Suprapubic skin (tissue), 4 donors: ENCODE results near the gene SH3BGRL2. TPM values are rescaled to one million over a fixed set of nuclear protein-coding genes. Genes with fewer than 3 reads are reported as not detected.

Experiments used
- DNase-seq, 2 donors: peaks; one replicate each; pipeline ENCODE4 v3.0.0-alpha.2; 2019; ENCODE audit warnings: low spot score in 2 of 2
- H3K27ac ChIP-seq: fragments of 200-600 bp; sonication (generic); one replicate; pipeline ENCODE4 v1.5.1; 2019
- H3K27me3 ChIP-seq: fragments of 200-600 bp; sonication (generic); one replicate; pipeline ENCODE4 v1.5.1; 2019
- H3K36me3 ChIP-seq: fragments of 200-600 bp; sonication (generic); one replicate; pipeline ENCODE4 v1.5.1; 2019
- H3K4me1 ChIP-seq: fragments of 200-600 bp; sonication (generic); one replicate; pipeline ENCODE4 v1.5.1; 2019
- H3K4me3 ChIP-seq: fragments of 200-600 bp; sonication (generic); one replicate; pipeline ENCODE4 v1.5.1; 2019; ENCODE audit warnings: mild to moderate bottlenecking
- H3K9me3 ChIP-seq: fragments of 200-600 bp; sonication (generic); one replicate; pipeline ENCODE4 v1.5.1; 2019
- EP300 ChIP-seq: sonication (generic); formaldehyde crosslinking; IDR thresholded peaks from one replicate; pipeline ENCODE4 v1.6.1; 2017; ENCODE audit warnings: antibody characterized with exemption
- POLR2A ChIP-seq, 2 donors: fragments of 450-650 bp; IDR thresholded peaks; one replicate each; pipeline ENCODE4 v1.6.1; 2017; ENCODE audit warnings: antibody characterized with exemption in 2 of 2, mild to moderate bottlenecking in 2 of 2, moderate library complexity in 2 of 2
- POLR2AphosphoS5 ChIP-seq, 3 donors: sonication (generic); formaldehyde crosslinking; IDR thresholded peaks; one replicate each; pipeline ENCODE4 v1.6.1; 2017; ENCODE audit warnings: antibody characterized with exemption in 3 of 3
- WGBS: methylation state at CpG from one replicate; pipeline ENCODE4 v1.1.5; 2018; 5-methylcytosine and 5-hydroxymethylcytosine counted together
- total RNA-seq, 4 donors: library from RNA; depleted of rRNA; stranded (reverse); fragments of >200 nt; gene quantifications; one replicate each; pipeline ENCODE4 v1.1.0, GENCODE V29; 2016
- TF ChIP-seq, protein P1 (sequence below), 2 donors: fragments of 200-600 bp in 1 of 2; fragments of 450-650 bp in 1 of 2; sonication (generic) in 1 of 2; IDR thresholded peaks; one replicate each; pipeline ENCODE4 v1.5.1; 2016 to 2019; ENCODE audit warnings: antibody characterized with exemption in 2 of 2, mild to moderate bottlenecking in 1 of 2, moderate library complexity in 1 of 2

The SH3BGRL2 gene
- total RNA-seq, 4 donors from 2014 or later = 30.5 to 67.1 (median 56.7) TPM

DNA sequence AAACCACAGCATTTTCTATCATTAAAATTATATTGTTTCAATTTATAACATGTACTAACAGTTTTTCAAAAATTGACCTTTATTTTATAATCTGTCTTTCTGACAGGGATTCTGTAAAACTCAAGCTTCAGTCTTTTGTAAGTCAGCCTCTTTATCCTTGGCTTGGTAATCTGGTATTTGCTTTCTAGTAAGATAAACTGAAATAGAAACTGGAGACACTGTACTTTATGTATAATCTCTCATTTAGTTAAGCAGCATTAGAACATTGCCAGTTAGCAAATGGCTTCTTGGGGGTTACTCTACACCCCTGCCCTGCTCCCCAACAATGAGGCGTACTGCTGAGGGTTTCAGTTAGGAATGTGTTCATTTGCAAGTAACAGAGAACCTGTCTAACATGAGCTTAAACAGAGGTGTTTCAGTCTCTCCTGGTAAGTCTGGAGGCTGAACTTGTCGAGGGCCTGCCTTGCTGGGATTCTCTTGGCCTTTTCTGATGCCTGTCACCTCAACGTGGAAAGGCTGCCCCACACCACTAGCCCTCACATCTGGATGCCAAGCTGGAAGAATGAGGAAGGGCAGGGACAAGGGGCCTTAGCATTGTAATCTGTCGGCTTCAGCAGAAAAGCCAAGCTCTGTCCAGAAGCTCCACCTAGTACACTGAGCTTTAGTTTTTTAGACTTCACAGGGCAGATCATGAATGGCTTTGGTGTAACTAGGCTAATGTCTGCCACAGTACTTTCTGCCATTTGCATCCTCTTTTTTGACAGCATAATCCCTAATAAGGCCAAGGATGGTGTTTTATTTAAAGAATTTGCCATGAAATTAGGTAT is 34.8 kb downstream of the SH3BGRL2 start:
- no peaks in the 10 kb centered on the region for H3K9me3 ChIP-seq
- TF ChIP-seq EP300 = no peak
- no peak for TF ChIP-seq POLR2AphosphoS5 (IDR thresholded peaks at IDR 0.05)
- TF ChIP-seq, protein P1, sequence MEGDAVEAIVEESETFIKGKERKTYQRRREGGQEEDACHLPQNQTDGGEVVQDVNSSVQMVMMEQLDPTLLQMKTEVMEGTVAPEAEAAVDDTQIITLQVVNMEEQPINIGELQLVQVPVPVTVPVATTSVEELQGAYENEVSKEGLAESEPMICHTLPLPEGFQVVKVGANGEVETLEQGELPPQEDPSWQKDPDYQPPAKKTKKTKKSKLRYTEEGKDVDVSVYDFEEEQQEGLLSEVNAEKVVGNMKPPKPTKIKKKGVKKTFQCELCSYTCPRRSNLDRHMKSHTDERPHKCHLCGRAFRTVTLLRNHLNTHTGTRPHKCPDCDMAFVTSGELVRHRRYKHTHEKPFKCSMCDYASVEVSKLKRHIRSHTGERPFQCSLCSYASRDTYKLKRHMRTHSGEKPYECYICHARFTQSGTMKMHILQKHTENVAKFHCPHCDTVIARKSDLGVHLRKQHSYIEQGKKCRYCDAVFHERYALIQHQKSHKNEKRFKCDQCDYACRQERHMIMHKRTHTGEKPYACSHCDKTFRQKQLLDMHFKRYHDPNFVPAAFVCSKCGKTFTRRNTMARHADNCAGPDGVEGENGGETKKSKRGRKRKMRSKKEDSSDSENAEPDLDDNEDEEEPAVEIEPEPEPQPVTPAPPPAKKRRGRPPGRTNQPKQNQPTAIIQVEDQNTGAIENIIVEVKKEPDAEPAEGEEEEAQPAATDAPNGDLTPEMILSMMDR (IDR thresholded peaks at IDR 0.05) = no peak
- TF ChIP-seq POLR2A (IDR thresholded peaks at IDR 0.05) = no peak
- no peak for DNase-seq
- H3K4me1 ChIP-seq = no peaks in the 10 kb centered on the region
- no peak overlapping the region for H3K27ac ChIP-seq
- H3K27me3 ChIP-seq = no peaks in the 10 kb centered on the region
- H3K4me3 ChIP-seq = no peak overlapping the region
- WGBS = 75% methylated on average over 4 of the region's 4 CpGs
- no peaks in the 10 kb centered on the region for H3K36me3 ChIP-seq

DNA sequence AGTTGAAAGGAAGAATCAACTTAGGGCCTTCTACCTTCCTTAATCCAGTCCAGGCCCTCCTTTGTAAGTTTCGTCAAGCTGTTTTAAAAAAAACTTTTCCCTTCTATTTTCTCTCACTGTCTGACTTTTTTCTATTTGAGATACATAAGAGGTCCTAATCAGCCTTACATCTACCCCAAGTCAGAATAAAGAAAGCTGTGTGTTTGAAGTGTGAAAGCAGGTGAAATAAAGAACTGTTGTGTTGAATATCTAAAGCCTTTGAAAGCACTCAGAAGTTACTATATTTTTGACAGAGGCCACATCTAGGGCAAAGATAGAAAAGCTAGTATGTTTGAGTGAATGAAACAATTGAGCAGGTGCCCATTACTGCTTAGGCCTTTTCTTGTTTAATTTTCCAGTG is 35.5 kb downstream of the SH3BGRL2 start:
- WGBS = 87% methylated on average over 1 of the region's 1 CpG
- TF ChIP-seq EP300 (no peak), POLR2AphosphoS5 (IDR thresholded peaks at IDR 0.05) (no peak)
- TF ChIP-seq, protein P1 (IDR thresholded peaks at IDR 0.05) = no peak
- no peaks in the 10 kb centered on the region for H3K4me1 ChIP-seq
- H3K4me3 ChIP-seq = no peak overlapping the region
- no peaks in the 10 kb centered on the region for H3K36me3 ChIP-seq
- H3K9me3 ChIP-seq = no peaks in the 10 kb centered on the region
- H3K27me3 ChIP-seq = no peaks in the 10 kb centered on the region
- no peak overlapping the region for H3K27ac ChIP-seq
- DNase-seq = no peak

DNA sequence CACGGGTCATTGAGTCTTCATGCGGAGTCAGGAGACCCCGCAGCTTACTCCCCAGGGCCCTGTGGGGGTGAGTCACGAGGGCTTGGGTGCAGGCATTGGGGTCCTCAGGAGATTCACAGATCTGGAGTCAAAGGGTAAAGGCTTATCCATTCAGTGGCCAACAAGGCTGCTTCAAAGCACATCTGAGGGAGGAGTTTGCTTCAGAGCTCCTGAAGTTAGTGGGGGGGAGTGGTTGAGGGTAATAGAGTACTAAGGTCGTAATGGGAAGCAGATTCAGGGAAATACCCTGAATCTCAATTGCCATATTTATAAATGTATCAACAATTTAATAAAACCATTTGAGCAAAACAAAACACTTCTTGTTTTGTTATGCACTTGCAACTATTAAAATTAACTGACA is 37.3 kb downstream of the SH3BGRL2 start:
- Histone ChIP-seq H3K27ac (no peak overlapping the region), H3K4me1 (no peaks in the 10 kb centered on the region)
- TF ChIP-seq, protein P1 (IDR thresholded peaks at IDR 0.05) = no peak
- TF ChIP-seq POLR2A (IDR thresholded peaks at IDR 0.05) (no peak), EP300 (no peak), POLR2AphosphoS5 (IDR thresholded peaks at IDR 0.05) (no peak)

DNA sequence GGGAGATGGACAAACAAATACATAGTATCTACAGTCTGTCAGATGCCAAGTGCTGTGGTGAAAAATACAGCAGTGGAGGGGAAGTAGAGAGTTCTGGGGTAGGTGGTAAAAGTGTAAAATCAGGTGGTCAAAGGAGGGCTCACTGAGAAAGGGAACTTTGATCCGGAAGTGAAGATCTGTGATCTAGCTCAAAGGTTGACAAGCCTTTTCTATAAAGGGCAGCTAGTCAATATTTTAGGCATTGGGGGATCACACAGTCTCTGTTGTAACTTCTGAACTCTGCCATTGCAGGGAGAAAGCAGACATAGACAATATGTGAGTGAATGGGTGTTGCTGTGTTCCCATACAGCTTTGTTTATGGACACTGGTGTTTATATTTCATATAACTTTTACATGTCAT is 38.6 kb downstream of the SH3BGRL2 start:
- no peak for DNase-seq
- Histone ChIP-seq H3K4me3 (no peak overlapping the region), H3K4me1 (no peaks in the 10 kb centered on the region), H3K36me3 (no peaks in the 10 kb centered on the region), H3K27me3 (no peaks in the 10 kb centered on the region), H3K27ac (no peak overlapping the region), H3K9me3 (no peaks in the 10 kb centered on the region)
- WGBS = 100% methylated on average over 1 of the region's 1 CpG
- no peak for TF ChIP-seq POLR2AphosphoS5 (IDR thresholded peaks at IDR 0.05)
- TF ChIP-seq EP300 = no peak
- TF ChIP-seq, protein P1 (IDR thresholded peaks at IDR 0.05) = no peak
- TF ChIP-seq POLR2A (IDR thresholded peaks at IDR 0.05) = no peak

More for the DNA sequence above, 37.3 kb downstream of the SH3BGRL2 start:
- Histone ChIP-seq H3K4me3 (no peak overlapping the region), H3K27me3 (no peaks in the 10 kb centered on the region), H3K9me3 (no peaks in the 10 kb centered on the region), H3K36me3 (no peaks in the 10 kb centered on the region)
- no peak for DNase-seq
- WGBS = 85% methylated on average over 5 of the region's 5 CpGs

DNA sequence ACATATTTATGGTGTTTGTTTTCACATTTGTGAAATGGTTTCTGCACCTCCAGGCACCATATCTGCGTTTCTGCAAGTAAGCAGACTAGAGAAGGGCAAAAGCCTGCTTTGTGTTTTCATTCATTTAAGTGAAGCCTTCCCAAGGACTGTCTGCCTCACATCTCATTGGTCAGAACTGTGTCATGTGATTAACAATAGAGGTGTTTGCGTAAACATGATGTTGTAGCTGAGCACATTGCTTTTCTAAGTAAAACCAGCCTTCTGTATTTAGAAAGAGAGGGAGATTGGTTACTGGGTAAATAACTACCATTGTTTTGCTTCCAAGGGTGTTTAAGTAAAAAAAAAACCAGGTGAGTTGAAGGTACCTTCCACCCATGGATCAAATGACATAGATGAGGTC is 39.7 kb downstream of the SH3BGRL2 start:
- 87% methylated on average over 2 of the region's 2 CpGs for WGBS
- Histone ChIP-seq H3K9me3 (no peaks in the 10 kb centered on the region), H3K4me3 (no peak overlapping the region), H3K36me3 (no peaks in the 10 kb centered on the region), H3K27ac (peak overlapping the region; percentile 46), H3K27me3 (no peaks in the 10 kb centered on the region), H3K4me1 (no peaks in the 10 kb centered on the region)
- TF ChIP-seq POLR2AphosphoS5 (IDR thresholded peaks at IDR 0.05) (no peak), EP300 (no peak), POLR2A (IDR thresholded peaks at IDR 0.05) (no peak)
- TF ChIP-seq, protein P1 (IDR thresholded peaks at IDR 0.05) = no peak
- DNase-seq = no peak
